ENCODE results near the gene PRDM16. TPM values are rescaled to one million over a fixed set of nuclear protein-coding genes. Genes with fewer than 3 reads are reported as not detected.

Gene PRDM16
- total RNA-seq, 1 experiment from 2014 or later: 1.6 TPM

GRCh38 chr1:3411806-3412205 is 342.8 kb downstream of the PRDM16 start:
- H3K4me1 Mint-ChIP-seq: no peaks in the 10 kb centered on the region
- TF ChIP-seq CREM (CRISPR knock-in tag; IDR thresholded peaks at IDR 0.05): no peak
- TF ChIP-seq FOXP1 (CRISPR knock-in tag; IDR thresholded peaks at IDR 0.05; ENCODE audit: borderline replicate concordance): no peak
- TF ChIP-seq E2F4 (CRISPR knock-in tag; IDR thresholded peaks at IDR 0.05; ENCODE audit: borderline replicate concordance, low read depth): no peak
- ATAC-seq (no peak), DNase-seq (ENCODE audit: low spot score) (no peak)
- no peak overlapping the region for H3K4me3 Mint-ChIP-seq
- no peak overlapping the region for H3K27ac Mint-ChIP-seq
- H3K9me3 Mint-ChIP-seq: peaks cover 4% of the 10 kb centered on the region
- H3K36me3 Mint-ChIP-seq: peaks cover 2% of the 10 kb centered on the region; the same call in 1 of the 2 replicates
- H3K27me3 Mint-ChIP-seq (ENCODE audit: low read depth): peaks cover 1% of the 10 kb centered on the region; the same call in 1 of the 2 replicates
- CTCF ChIA-PET: interaction anchor here (0.8 to 1.6 kb wide), 3 partner anchors 8 to 42 kb away, joined by 3 to 6 read pairs (median 6); no protein-coding TSS in a partner anchor
- POLR2A ChIA-PET: no interaction called here

- Mint-ChIP-seq H3K36me3 (peaks cover 5% of the 10 kb centered on the region), H3K4me3 (no peak overlapping the region), H3K27me3 (ENCODE audit: low read depth) (peaks cover 4% of the 10 kb centered on the region; the same call in 1 of the 2 replicates), H3K9me3 (peaks cover 9% of the 10 kb centered on the region), H3K27ac (no peak overlapping the region), H3K4me1 (no peaks in the 10 kb centered on the region)
- CTCF ChIA-PET: interaction anchor here (0.6 to 1.6 kb wide), 5 partner anchors 9 to 404 kb away, joined by 3 to 6 read pairs (median 3); no protein-coding TSS in a partner anchor
- TF ChIP-seq NFATC4 (CRISPR knock-in tag; IDR thresholded peaks at IDR 0.05) (no peak), ZNF138 (CRISPR knock-in tag; conservative IDR thresholded peaks at IDR 0.05) (no peak), IRF1 (CRISPR knock-in tag; IDR thresholded peaks at IDR 0.05) (no peak), ZBTB21 (CRISPR knock-in tag; IDR thresholded peaks at IDR 0.05; ENCODE audit: borderline replicate concordance) (no peak), ZNF416 (CRISPR knock-in tag; IDR thresholded peaks at IDR 0.05) (no peak), ESRRA (CRISPR knock-in tag; IDR thresholded peaks at IDR 0.05; ENCODE audit: borderline replicate concordance) (no peak), NR2C2 (CRISPR knock-in tag; IDR thresholded peaks at IDR 0.05) (no peak), SP1 (CRISPR knock-in tag; conservative IDR thresholded peaks at IDR 0.05) (no peak)
- POLR2A ChIA-PET: no interaction called here
- ATAC-seq: no peak
- no peak for DNase-seq (ENCODE audit: low spot score)
Measured at GRCh38 chr1:3412376-3412775, 343.4 kb downstream of the PRDM16 start.

- TF ChIP-seq ZNF263 (CRISPR knock-in tag; IDR thresholded peaks at IDR 0.05; ENCODE audit: low read depth) (no peak), GTF2I (CRISPR knock-in tag; conservative IDR thresholded peaks at IDR 0.05) (no peak), NR1H2 (CRISPR knock-in tag; IDR thresholded peaks at IDR 0.05) (no peak), TP53 (CRISPR knock-in tag; IDR thresholded peaks at IDR 0.05) (no peak), ZBTB21 (CRISPR knock-in tag; IDR thresholded peaks at IDR 0.05; ENCODE audit: borderline replicate concordance) (no peak), ZNF396 (CRISPR knock-in tag; IDR thresholded peaks at IDR 0.05; ENCODE audit: borderline replicate concordance) (no peak), KAT7 (CRISPR knock-in tag; IDR thresholded peaks at IDR 0.05; ENCODE audit: borderline replicate concordance) (no peak)
- no peak overlapping the region for H3K27ac Mint-ChIP-seq
- ChIA-PET POLR2A (no interaction called here), CTCF (interaction anchor here (1.0 kb wide), 1 partner anchor 11 kb away, joined by 3 read pairs; no protein-coding TSS in a partner anchor)
- H3K36me3 Mint-ChIP-seq: peaks cover 5% of the 10 kb centered on the region
- H3K27me3 Mint-ChIP-seq (ENCODE audit: low read depth): peaks cover 4% of the 10 kb centered on the region; the same call in 1 of the 2 replicates
- peaks cover 10% of the 10 kb centered on the region for H3K9me3 Mint-ChIP-seq
- no peaks in the 10 kb centered on the region for H3K4me1 Mint-ChIP-seq
- DNase-seq (ENCODE audit: low spot score) (no peak), ATAC-seq (no peak)
- H3K4me3 Mint-ChIP-seq: no peak overlapping the region
Measured at GRCh38 chr1:3413975-3414710, 345.1 kb downstream of the PRDM16 start.
